IMR-90 (cell line): ENCODE data around the gene SPATS2L.

ENCODE experiments used
- BHLHE40 ChIP-seq: fragments of 150-350 bp; IDR thresholded peaks from 2 replicates; pipeline ENCODE4 v1.6.1; 2016; ENCODE audit warnings: mild to moderate bottlenecking, low read depth, low read length
- CEBPB ChIP-seq: IDR thresholded peaks from 2 replicates; pipeline ENCODE4 v1.6.1; 2012; ENCODE audit warnings: low read depth, low read length, improper control_type of control experiment
- MAFK ChIP-seq: IDR thresholded peaks from 2 replicates; pipeline ENCODE4 v1.6.1; 2012; ENCODE audit warnings: low read depth, low read length, improper control_type of control experiment
- MAZ ChIP-seq: IDR thresholded peaks from 2 replicates; pipeline ENCODE4 v1.6.1; 2012; ENCODE audit warnings: low read depth, mild to moderate bottlenecking, low read length, improper control_type of control experiment, moderate library complexity, borderline replicate concordance
- MXI1 ChIP-seq: IDR thresholded peaks from 2 replicates; pipeline ENCODE4 v1.6.1; 2012; ENCODE audit warnings: low read depth, mild to moderate bottlenecking, low read length, moderate library complexity, borderline replicate concordance
- NFE2L2 ChIP-seq: fragments of 150-350 bp; IDR thresholded peaks from 2 replicates; pipeline ENCODE4 v1.6.1; 2016; ENCODE audit warnings: low read depth, mild to moderate bottlenecking, low read length
- POLR2A ChIP-seq: IDR thresholded peaks from 2 replicates; pipeline ENCODE4 v1.6.1; 2012; ENCODE audit warnings: mild to moderate bottlenecking, low read depth, low read length
- RAD21 ChIP-seq: IDR thresholded peaks from 2 replicates; pipeline ENCODE4 v1.6.1; 2012; ENCODE audit warnings: low read length, improper control_type of control experiment
- RCOR1 ChIP-seq: IDR thresholded peaks from 2 replicates; pipeline ENCODE4 v1.6.1; 2012; ENCODE audit warnings: mild to moderate bottlenecking, low read length, improper control_type of control experiment; ENCODE audit not compliant: insufficient replicate concordance
- RFX5 ChIP-seq: IDR thresholded peaks from 2 replicates; pipeline ENCODE4 v1.8.0; 2012; ENCODE audit warnings: low read depth, mild to moderate bottlenecking, low read length, moderate library complexity
- USF2 ChIP-seq: fragments of 150-350 bp; IDR thresholded peaks from 2 replicates; pipeline ENCODE4 v1.6.1; 2017; ENCODE audit warnings: mild to moderate bottlenecking, antibody characterized with exemption, low read length, low read depth
- TF ChIP-seq, protein P1 (sequence below): conservative IDR thresholded peaks from 2 replicates; pipeline ENCODE4 v1.5.1; 2012; ENCODE audit warnings: mild to moderate bottlenecking, low read depth, low read length, improper control_type of control experiment

DNA sequence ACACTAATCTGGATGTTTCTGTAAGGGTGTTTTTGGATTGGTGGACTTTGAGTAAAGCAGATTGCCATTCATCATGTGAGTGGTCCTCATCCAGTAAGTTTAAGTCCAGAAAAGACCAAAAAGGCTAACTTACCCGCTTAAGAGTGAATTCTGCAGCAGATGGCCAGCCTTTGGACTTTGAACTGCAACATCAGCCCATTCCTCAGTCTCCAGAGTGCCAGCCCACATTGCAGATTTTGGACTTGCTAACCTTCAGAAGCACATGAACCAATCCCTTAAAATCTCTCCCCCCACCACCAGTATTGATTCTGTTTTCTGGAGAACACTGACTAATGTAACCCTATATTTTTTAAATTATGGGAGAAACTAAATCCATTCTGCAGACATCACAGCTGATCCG, 30.0 kb upstream of the SPATS2L start:
- TF ChIP-seq, protein P1, sequence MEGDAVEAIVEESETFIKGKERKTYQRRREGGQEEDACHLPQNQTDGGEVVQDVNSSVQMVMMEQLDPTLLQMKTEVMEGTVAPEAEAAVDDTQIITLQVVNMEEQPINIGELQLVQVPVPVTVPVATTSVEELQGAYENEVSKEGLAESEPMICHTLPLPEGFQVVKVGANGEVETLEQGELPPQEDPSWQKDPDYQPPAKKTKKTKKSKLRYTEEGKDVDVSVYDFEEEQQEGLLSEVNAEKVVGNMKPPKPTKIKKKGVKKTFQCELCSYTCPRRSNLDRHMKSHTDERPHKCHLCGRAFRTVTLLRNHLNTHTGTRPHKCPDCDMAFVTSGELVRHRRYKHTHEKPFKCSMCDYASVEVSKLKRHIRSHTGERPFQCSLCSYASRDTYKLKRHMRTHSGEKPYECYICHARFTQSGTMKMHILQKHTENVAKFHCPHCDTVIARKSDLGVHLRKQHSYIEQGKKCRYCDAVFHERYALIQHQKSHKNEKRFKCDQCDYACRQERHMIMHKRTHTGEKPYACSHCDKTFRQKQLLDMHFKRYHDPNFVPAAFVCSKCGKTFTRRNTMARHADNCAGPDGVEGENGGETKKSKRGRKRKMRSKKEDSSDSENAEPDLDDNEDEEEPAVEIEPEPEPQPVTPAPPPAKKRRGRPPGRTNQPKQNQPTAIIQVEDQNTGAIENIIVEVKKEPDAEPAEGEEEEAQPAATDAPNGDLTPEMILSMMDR = no peak
- TF ChIP-seq POLR2A (no peak), BHLHE40 (no peak), RCOR1 (no peak), USF2 (no peak), RFX5 (no peak), MAZ (no peak), MXI1 (no peak), CEBPB (no peak), NFE2L2 (no peak), RAD21 (no peak), MAFK (no peak)
